Measurements from ENCODE around the gene SEMA3C.

The SEMA3C gene

GRCh38 chr7:80711531-80711930 lies 207.3 kb downstream of the SEMA3C start:
- in situ Hi-C loops (cut with MboI; ENCODE audit: low pct_unique_long_range_greater_than_20kb, low sequenced_read_pairs, unreplicated experiment) = no loop called here
- TF ChIP-seq CTCF (IDR thresholded peaks at IDR 0.05; ENCODE audit: extremely low read depth, insufficient read depth, missing control alignments) = no peak
- no peak for DNase-seq (ENCODE audit: low spot score)

- DNase-seq (ENCODE audit: low spot score) = no peak
- in situ Hi-C loops (cut with MboI; ENCODE audit: low pct_unique_long_range_greater_than_20kb, low sequenced_read_pairs, unreplicated experiment) = no loop called here
- no peak for TF ChIP-seq CTCF (IDR thresholded peaks at IDR 0.05; ENCODE audit: extremely low read depth, insufficient read depth, missing control alignments)
Observed at GRCh38 chr7:80708123-80708522, 210.7 kb downstream of the SEMA3C start.

- in situ Hi-C loops (cut with MboI; ENCODE audit: low pct_unique_long_range_greater_than_20kb, low sequenced_read_pairs, unreplicated experiment) = no loop called here
- no peak for TF ChIP-seq CTCF (IDR thresholded peaks at IDR 0.05; ENCODE audit: extremely low read depth, insufficient read depth, missing control alignments)
- no peak for DNase-seq (ENCODE audit: low spot score)
Observed at GRCh38 chr7:80707318-80707717, 211.5 kb downstream of the SEMA3C start.

- no peak for TF ChIP-seq CTCF (IDR thresholded peaks at IDR 0.05; ENCODE audit: extremely low read depth, insufficient read depth, missing control alignments)
- in situ Hi-C loops (cut with MboI; ENCODE audit: low pct_unique_long_range_greater_than_20kb, low sequenced_read_pairs, unreplicated experiment) = no loop called here
- no peak for DNase-seq (ENCODE audit: low spot score)
Observed at GRCh38 chr7:80705130-80705781, 213.6 kb downstream of the SEMA3C start.

- in situ Hi-C loops (cut with MboI; ENCODE audit: low pct_unique_long_range_greater_than_20kb, low sequenced_read_pairs, unreplicated experiment) = no loop called here
- TF ChIP-seq CTCF (IDR thresholded peaks at IDR 0.05; ENCODE audit: extremely low read depth, insufficient read depth, missing control alignments) = no peak
- DNase-seq (ENCODE audit: low spot score) = no peak
Observed at GRCh38 chr7:80703272-80703671, 215.6 kb downstream of the SEMA3C start.

GRCh38 chr7:80699721-80700256 lies 219.1 kb downstream of the SEMA3C start:
- no peak for DNase-seq (ENCODE audit: low spot score)
- in situ Hi-C loops (cut with MboI; ENCODE audit: low pct_unique_long_range_greater_than_20kb, low sequenced_read_pairs, unreplicated experiment) = loop anchor here (25.0 kb wide), 1 partner anchor 763 kb away; no protein-coding TSS in a partner anchor
- no peak for TF ChIP-seq CTCF (IDR thresholded peaks at IDR 0.05; ENCODE audit: extremely low read depth, insufficient read depth, missing control alignments)

Measured in GM13977 (cell line).